Retinal pigment epithelial cell (primary cell): ENCODE results near the gene ALLC.
"Not testable (repeated sequence)": the region's sequence is repeated elsewhere in the genome, so short reads cannot be mapped to it uniquely, and the experiment has no call there.

Experiments
- DNase-seq: peaks from one replicate; pipeline ENCODE4 v3.0.0-alpha.2; 2010; ENCODE audit warnings: low read depth
- H3K4me3 ChIP-seq: 2 replicates; pipeline ENCODE4 v1.5.1; 2011; ENCODE audit warnings: mild to moderate bottlenecking, low read length, control low read depth, moderate library complexity
- CTCF ChIP-seq: conservative IDR thresholded peaks from 2 replicates; pipeline ENCODE4 v1.5.1; 2011; ENCODE audit warnings: low read depth, low read length, control low read depth, inconsistent platforms

The ALLC gene

GRCh38 chr2:3613524-3613905, 44.5 kb upstream of the ALLC start:
- no peak for TF ChIP-seq CTCF
- DNase-seq, result no peak
- H3K4me3 ChIP-seq, result no peak overlapping the region

GRCh38 chr2:3614743-3615142, 43.3 kb upstream of the ALLC start:
- not testable (repeated sequence) for DNase-seq, H3K4me3 ChIP-seq

- H3K4me3 ChIP-seq, DNase-seq: not testable (repeated sequence)
Observed at GRCh38 chr2:3615541-3616200, 42.3 kb upstream of the ALLC start.

GRCh38 chr2:3616435-3617197, 41.4 kb upstream of the ALLC start:
- not testable (repeated sequence) for DNase-seq

GRCh38 chr2:3617198-3617890, 40.7 kb upstream of the ALLC start:
- H3K4me3 ChIP-seq, result no peak overlapping the region
- TF ChIP-seq CTCF, result no peak
- DNase-seq, result no peak

More at GRCh38 chr2:3616435-3617197, 41.4 kb upstream of the ALLC start:
- H3K4me3 ChIP-seq, result not testable (repeated sequence)

GRCh38 chr2:3618367-3618766, 39.6 kb upstream of the ALLC start:
- H3K4me3 ChIP-seq, result no peak overlapping the region
- no peak for TF ChIP-seq CTCF
- no peak for DNase-seq

GRCh38 chr2:3619033-3619432, 39.0 kb upstream of the ALLC start:
- H3K4me3 ChIP-seq, result no peak overlapping the region
- DNase-seq, result no peak
- no peak for TF ChIP-seq CTCF

- H3K4me3 ChIP-seq, DNase-seq: not testable (repeated sequence)
Observed at GRCh38 chr2:3619661-3620060, 38.3 kb upstream of the ALLC start.

GRCh38 chr2:3620834-3621233, 37.2 kb upstream of the ALLC start:
- TF ChIP-seq CTCF, result no peak
- DNase-seq, result no peak
- no peak overlapping the region for H3K4me3 ChIP-seq
